GM19452 (cell line): Measurements from ENCODE around the gene WBP4.
A peak's percentile ranks its signal among the peaks of the same experiment; 100 is the strongest.
"Not testable (repeated sequence)": the region's sequence is repeated elsewhere in the genome, so short reads cannot be mapped to it uniquely, and the experiment has no call there.

Experiments used
- ATAC-seq: cut with Tn5 transposase; IDR thresholded peaks from one replicate; pipeline ENCODE4 v1.9.1; 2021; ENCODE audit not compliant: unreplicated experiment

WBP4 gene

GRCh38 chr13:41075485-41075884, 14.2 kb downstream of the WBP4 start:
- ATAC-seq: no peak

GRCh38 chr13:41077475-41077874, 16.2 kb downstream of the WBP4 start:
- no peak for ATAC-seq

GRCh38 chr13:41079725-41080124, 18.4 kb downstream of the WBP4 start:
- ATAC-seq: no peak

GRCh38 chr13:41085961-41086585, 24.8 kb downstream of the WBP4 start:
- ATAC-seq: no peak

GRCh38 chr13:41095681-41096080, 34.4 kb downstream of the WBP4 start:
- ATAC-seq: not testable (repeated sequence)

- ATAC-seq: no peak
These were observed 37.5 kb downstream of the WBP4 start for GRCh38 chr13:41098761-41099160.

GRCh38 chr13:41099986-41100385, 38.7 kb downstream of the WBP4 start:
- no peak for ATAC-seq

GRCh38 chr13:41107104-41107571, 45.8 kb downstream of the WBP4 start:
- ATAC-seq: no peak

GRCh38 chr13:41107584-41108014, 46.3 kb downstream of the WBP4 start:
- no peak for ATAC-seq

GRCh38 chr13:41111454-41111853, 50.1 kb downstream of the WBP4 start:
- ATAC-seq: no peak

- no peak for ATAC-seq
These were observed 56.6 kb downstream of the WBP4 start for GRCh38 chr13:41117869-41118268.

- no peak for ATAC-seq
These were observed 61.5 kb downstream of the WBP4 start for GRCh38 chr13:41122838-41123237.

GRCh38 chr13:41127701-41128100, 66.4 kb downstream of the WBP4 start:
- no peak for ATAC-seq

- no peak for ATAC-seq
These were observed 69.0 kb downstream of the WBP4 start for GRCh38 chr13:41130356-41130755.

GRCh38 chr13:41131189-41131588, 69.9 kb downstream of the WBP4 start:
- ATAC-seq: not testable (repeated sequence)

GRCh38 chr13:41131660-41132511, 70.6 kb downstream of the WBP4 start:
- ATAC-seq: not testable (repeated sequence)

GRCh38 chr13:41132512-41133152, 71.3 kb downstream of the WBP4 start, which contains the start of gene KBTBD6:
Gene KBTBD6, minus strand, starts transcription at chr13:41132802. Its CDS starts 291 bp downstream, at chr13:41132511.
- peak; percentile 96 for ATAC-seq
